Stimulated activated CD4-positive, alpha-beta T cell treated with anti-CD3 and anti-CD28 coated beads, Interleukin-1b, Interleukin-23, amount 100 ng/mL, for 24 hours (primary cell): Measurements from ENCODE around the gene KMT2E.
"Not testable (repeated sequence)": the region's sequence is repeated elsewhere in the genome, so short reads cannot be mapped to it uniquely, and the experiment has no call there.

Experiments used
- DNase-seq, 4 experiments: peaks; one replicate each; pipeline ENCODE4 v3.0.0-alpha.2; 2020; ENCODE audit warnings: low read depth in 4 of 4, low spot score in 1 of 4

The KMT2E gene

DNA sequence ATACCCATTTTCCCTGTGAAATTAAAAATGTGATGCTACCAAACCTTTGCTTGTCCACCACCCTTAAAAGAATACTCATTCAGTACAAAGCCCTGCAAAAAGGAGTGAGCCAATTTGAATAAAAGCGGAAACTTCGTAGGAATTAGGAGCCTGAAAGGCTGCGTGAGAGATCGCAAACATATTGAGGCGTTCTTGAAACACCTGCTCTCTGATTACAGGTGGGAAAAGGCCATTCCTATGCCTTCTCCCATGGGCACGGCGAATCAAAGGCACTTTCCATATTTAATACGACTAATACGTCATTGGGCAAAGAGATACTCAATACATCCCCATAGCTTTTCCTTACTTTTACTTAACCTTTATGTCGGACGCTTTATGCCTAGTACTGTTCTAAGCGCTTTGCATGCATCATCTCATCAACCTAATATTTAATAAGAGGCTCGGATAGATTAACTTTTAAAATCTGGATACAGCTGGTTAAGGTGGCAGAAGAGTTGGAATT, 30.9 kb upstream of the KMT2E start:
- DNase-seq = no peak

DNA sequence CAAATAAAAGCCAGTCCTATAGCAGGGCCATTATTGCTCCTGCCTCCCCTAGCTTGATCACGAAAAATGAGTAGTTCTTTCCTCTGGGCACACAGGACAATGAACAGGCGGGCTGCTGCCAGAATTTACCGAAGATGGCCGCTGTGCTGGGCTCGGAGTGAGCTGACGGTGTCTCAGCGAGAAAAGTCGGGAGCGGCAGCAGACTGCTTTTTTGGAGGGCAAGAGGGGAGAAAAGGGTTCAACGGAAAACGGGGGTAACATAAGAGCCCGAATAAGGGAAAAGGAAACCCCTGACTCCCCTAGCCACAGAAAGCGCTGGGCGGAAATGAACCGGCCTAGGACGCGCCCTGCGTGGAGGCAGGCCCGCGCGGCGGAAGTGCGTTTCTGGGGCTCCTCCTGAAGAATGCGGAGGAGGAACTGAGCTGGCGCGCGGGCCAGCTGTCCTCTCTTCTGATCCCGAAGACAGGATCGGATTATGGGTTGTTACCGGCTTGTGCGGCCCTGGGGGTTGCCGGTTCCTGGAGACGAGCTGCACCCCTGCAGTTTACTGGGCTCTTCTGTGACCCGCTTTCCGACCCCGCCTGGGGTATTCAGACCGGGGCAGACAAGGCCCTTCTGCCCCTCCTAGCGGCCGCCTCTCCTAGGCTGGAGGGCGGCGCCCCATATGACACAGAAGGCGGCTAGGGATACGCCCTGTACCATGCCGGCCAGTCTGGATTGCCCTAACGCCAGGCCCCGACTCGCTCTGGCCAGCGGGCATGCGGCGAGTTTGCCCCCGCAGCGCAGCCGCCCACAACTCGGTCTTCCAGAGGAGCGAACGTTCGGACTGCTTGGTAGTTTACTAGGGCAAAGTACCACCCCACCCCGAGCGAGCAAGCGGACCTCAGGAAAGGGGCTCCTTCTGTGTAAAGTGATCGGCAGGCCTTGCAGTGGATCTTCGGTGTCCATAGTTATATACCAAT, 30.1 kb upstream of the KMT2E start:
- peak; percentile 58 to 77 (median 70) for DNase-seq

DNA sequence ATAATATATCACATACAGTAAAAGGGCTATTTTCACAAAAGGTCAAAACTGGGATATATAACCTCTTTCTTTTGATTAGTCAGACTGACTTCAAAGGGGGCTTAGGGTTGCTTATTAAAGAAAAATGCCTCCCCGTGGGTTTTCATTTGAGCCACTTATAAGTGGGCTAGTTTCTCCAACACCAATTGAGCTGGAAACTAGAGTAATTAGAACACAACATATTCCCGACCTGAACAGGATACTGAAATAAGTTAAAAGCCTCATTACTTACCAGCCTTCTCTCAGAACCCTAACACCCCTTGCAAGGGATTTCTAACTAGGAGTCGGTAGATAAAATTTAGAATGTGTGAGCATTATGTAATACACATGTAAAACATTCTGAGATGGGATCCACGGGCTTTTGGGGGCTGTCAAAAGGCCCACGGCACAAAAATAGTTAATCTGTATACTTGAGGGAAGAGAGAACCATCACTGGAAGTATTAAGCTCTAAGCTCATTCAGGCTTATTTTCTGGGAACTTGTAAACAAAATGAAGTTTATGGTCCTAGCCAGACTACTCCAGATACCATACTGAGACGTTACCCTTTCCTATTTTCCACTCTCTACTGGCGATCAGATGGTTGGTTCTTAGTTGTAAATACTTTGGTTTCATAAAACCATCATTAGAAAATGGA, 29.3 kb upstream of the KMT2E start:
- no peak for DNase-seq

DNA sequence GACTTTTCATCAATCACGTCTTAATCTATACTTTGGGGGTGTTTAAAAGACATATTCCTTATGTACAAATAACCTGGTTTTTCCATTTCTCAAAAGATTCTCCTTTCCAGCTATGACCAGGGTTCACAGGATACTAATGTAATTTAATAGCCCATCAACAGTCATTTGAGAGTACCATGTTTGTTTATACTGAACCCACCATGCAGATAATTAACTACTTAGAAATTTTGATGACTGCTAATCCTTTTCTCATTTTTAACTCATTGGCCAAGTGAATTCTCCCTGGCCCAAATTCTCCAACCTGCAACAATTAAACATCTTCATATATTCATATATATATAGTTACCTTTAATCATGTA, 28.8 kb upstream of the KMT2E start:
- no peak for DNase-seq

DNA sequence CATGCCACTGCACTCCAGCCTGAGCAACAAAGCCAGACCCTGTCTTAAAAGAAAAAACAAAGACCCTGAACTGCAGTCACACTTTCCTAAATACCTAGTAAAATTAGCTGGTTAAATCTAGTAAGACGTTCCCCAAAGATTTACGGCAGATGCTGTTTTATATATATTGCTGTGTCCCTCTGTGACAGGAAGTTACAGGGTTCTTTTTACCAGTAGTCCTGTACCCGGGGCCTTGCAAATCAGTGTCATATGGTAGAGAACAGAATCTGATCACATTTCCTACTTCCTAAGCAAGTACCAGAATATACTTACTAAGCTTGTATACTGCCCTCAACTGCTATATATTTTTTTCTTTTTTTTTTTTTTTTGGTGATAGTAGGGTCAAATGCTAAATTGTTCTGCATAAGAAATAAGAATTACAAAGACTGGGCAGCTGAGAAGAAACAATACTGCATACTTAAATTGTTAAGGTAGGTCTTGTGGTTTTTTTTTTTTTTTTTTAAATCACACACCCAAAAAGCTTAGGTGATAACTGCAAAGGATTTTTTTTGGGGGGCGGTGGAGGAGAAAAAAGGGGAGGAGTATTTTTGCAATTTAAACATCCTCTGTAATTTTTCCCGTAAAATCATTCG, 27.3 kb upstream of the KMT2E start:
- DNase-seq = no peak

DNA sequence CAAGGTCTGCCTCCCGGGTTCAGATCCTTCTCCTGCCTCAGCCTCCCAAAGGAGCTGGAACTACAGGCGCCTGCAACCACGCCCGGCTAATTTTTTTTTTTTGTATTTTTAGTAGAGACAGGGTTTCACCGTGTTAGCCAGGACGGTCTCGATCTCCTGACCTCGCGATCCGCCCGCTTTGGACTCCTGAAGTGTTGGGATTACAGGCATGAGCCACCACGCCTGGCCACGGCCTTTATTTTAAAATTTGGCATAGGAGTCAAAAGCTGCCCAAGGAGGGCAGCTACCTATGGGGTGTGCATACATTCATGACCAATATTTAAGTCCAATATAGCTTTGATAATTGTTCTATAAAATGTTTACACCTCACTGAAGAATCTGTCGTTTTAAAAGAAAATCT, 26.6 kb upstream of the KMT2E start:
- not testable (repeated sequence) for DNase-seq

DNA sequence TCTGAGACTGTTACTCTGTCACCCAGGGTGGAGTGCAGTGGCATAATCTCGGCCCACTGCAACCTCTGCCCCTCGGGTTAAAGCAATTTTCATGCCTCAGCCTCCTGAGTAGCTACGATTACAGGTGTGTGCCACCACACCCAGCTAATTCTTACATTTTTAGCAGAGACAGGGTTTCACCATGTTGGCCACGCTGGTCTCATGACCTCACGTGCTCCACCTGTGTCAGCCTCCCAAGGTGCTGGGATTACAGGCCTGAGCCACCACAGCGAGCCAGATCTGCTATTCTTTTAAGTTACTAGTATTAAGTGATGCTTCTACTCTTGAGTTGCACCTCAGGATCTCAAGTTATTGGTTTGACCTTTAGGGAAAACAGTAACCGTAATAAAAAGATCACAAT, 23.0 kb upstream of the KMT2E start:
- no peak for DNase-seq

DNA sequence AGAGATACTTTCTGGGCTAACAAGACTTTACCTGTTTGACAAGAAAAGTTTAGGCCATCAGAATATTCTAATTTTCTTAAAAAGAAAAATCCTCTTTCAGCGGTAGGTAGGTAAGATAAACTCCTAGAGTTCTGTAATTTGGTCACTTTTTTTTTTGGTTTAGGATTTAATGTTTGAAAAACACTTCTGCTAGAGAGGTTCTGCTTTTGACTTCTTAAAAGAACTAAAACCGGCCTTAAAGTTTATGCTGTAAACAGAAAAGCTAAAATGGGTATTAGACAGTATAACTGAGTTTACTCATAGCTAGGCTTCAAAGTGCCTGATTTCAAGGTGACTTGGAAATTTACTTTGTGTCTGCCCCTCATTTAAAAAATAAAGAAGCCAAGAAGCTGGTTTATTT, 21.7 kb upstream of the KMT2E start:
- DNase-seq = no peak

DNA sequence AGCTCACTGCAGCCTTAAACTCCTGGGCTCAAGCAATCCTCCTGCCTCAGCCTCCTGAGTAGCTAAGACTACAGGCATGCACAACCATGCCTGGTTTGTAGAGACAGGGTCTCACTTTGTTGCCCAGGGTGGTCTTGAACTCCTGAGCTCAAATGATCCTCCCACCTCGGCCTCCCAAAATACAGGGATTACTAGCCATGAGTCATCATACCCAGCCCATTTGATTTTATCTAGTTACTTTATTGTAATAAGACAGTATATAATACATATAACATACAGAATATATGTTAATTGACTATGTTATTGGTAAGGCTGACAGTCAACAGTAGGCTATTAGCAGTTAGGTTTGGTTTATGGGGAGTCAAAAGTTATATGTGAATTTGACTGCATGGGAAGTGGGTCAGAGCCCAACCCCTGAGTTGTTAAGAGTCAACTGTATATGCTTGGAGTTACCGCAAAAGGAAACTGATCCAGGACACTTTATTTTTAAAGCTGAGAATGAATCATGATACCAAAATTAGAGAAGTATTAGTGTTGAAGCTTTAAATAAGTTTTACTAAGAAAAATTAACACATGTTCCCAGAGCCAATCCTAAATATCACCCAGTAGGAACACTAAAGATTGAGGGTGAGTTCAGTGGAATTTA, 20.7 kb upstream of the KMT2E start:
- DNase-seq = no peak

DNA sequence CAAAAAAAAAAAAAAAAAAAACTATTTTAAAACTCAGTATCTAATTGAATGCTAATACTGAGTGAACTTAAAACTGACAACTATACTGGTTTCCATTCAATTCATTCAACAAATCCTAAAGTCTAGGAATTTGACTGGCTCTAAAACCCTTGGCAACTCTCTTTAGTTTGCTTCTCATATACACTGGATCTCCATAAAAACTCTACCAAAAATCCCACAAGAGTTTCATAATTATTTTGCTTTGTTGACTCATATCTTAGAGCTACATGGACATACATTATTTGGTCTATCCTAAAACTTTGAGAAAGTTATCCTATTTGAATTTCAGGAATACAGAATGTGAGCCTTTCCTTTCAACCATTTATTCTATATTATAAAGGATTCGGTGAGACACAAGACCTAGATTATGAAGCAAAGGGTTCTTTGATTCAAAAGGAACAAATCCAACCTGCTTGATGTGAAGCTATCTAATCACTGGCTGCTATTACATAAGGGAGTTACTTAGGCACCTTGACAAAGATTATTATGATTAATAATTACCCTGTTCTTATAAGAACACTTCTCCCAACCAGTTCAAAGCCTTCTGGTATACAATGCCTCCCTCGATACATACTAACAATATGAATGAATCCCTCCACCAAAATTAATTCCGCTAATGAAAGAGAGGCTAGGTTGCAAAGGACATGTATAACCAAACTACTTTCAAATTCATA, 15.8 kb upstream of the KMT2E start:
- DNase-seq = no peak

DNA sequence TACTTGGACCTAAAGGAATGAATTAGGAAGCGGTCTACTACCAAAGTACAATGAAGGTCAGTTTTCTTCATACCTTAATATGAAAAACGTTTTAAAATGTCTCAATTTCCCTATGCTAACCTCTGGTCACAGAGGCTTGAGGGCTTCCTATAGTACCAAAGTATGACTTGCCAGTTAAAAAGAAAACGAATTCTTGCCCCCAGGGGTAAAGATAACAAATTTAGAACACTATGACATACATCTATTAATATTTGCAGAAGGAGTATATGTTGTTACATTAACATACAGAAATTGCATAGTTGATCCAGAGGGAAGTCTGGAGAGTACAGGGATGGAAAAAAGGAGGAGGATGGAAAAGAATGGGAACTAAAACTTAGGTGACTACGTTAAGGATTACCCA, 13.8 kb upstream of the KMT2E start:
- no peak for DNase-seq

DNA sequence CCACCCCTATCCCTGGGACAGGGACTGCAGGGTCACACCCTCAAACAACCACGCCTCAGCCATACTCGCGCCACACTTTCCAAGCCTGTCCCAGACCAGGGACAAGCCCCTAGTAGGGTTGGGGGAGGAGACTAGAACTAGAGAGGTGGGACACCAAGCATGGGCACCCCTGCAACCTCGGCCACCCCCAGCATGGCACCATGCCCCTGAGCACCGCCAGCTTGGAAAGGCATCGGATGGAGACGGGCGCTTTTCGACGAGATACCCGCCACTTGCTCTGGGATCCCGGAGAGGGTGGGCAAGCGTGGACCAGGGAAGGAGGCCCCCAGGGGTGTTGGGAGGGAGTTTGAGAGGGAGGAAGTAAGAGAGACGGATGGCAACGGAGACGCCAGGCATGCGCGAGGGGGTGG, 13.1 kb upstream of the KMT2E start:
- no peak for DNase-seq

DNA sequence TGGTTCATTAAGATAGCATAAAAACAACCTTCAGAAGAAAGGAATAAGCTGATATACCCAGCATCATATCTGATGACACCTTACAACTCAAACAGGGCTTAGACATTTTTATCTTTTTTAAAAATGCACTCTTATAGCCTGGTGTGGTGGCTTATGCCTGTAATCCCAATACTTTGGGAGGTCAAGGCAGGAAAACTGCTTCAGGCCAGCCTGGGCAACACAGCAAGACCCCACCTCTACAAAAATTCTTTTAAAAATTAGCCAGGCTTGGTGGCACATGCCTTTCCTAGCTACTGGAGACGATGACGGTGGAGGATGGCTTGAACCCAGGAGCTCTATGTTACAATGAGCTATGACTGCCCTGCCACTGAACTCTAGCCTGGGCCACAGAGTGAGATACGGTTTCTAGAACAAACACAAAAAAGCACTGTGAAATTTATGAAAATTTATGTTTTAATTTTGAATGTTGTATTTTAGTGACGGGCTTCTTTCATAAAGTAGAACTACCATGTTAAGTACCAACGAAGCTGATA, 12.3 kb upstream of the KMT2E start:
- DNase-seq = no peak

DNA sequence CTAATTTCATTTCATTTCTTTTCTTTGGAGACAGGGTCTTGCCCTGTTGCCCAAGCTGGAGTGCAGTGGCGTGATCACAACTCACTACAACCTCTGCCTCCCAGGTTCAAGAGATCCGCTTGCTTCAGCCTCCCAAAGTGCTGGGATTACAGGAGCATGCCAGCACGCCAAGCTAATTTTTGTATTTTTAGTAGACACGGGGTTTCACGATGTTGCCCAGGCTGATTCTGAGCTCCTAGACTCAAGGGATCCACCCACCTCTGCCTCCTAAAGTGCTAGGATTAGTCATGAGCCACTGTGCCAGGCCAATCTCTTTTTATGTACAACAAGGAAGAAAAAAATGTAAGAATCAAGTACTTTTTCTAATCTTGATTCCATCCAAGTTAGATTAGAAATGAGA, 10.7 kb upstream of the KMT2E start:
- DNase-seq = no peak

DNA sequence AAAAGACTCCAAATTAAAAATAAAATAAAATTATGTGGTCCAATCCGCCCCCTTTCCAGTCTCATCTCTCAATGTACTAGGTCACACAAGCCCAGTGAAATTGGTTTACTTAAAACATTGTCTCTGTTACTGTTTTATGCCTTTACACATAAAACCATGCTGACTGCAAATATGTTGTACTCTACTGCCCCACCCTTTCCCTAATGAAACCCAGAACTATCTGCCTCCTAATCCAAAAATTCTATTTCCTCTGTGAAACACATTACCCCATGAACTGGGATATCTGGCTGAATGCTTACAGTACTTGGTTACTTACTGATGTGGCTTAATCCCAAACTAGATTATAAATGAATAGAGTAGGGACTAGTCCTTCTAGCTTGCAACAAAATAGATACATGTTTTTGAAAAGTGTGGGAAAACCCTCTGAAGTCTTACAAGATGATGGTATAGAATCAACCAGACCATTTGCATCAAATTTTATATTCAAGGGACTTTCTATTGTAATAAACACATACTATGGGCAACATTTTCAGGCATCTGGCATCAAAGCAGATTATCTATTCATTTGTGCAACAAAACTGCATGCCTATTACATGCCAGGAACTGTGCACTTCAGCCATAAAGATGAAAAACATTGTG, 10.0 kb upstream of the KMT2E start:
- no peak for DNase-seq

DNA sequence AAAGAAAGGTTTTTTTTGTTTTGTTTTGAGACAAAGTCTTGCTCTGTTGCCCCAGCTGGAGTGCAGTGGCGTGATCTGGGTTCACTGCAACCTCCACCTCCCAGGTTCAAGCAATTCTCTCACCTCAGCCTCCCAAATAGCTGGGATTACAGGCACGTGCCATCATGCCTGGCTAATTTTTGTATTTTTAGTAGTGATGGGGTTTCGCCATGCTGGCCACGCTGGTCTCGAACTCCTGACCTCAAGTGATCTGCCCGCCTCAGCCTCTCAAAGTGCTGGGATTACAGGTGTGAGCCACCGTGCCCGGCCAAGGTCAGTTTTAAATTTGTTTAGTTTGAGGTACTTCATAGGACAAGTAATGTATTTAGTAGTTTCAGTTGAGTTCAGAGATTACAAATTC, 9.0 kb upstream of the KMT2E start:
- not testable (repeated sequence) for DNase-seq

DNA sequence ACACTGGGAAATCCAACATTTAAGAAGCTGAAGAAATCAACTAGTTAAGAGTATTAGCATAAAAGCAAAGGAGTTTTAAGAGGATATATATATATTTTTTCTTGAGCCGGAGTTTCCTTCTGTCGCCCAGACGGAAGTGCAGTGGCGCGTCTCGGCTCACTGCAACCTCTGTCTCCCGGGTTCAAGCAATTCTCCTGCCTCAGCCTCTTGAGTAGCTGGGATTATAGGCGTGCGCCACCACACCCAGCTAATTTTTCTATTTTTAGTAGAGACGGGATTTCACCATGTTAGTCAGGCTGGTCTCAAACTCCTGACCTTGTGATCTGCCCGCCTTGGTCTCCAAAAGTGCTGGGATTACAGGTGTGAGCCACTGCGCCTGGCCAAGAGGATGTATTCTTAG, 8.5 kb upstream of the KMT2E start:
- not testable (repeated sequence) for DNase-seq

DNA sequence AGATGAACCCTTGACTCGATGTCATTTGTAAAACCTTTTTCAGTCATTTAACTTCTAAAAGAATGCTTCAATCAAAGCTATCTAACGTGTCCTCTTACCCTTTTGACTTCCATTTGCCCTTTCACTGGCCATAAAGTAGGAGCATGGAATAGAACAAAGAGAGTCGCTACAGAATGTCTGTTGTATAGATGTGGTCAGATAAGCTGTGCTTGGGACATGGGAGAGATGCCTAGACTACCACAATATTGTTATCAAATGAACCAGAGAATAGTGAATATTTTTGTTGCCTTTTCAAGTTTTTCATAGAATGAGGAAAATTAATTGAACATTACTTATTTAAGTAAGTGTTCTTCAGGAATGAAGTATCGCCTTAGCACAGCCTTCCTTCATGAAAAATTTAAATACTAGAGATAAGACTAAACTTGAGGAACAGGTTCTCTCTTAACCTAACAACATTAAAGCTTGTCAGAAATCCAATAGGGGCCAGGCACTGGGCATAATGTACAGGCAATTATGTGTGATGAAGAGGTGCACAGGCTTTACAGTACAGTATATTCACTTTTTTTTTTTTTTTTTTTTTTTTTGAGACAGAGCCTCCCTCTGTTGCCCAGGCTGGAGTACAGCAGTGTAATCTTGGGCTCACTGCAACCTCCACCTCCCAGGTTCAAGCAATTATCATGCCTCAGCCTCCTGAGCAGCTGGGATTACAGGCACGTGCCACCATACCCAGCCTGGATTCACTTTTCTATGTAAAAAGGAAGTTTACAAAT, 7.5 kb upstream of the KMT2E start:
- DNase-seq = no peak

DNA sequence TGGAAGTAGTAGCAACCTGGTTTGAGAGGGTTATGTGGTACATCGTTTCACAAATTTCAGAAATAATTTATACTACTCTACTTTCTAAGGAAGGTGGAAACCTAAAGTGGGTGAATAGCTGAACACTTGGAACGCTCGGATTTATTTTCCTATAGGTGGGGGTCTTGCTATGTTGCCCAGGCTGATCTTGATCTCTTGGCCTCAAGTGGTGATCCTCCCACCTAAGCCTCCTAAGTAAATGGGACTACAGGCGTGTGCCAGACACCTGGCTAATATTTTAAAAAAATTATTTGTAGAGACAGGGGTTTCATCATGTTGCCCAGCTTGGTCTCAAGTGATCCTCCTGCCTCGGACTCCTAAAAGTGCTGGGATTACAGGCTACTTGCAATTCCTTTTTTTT, 6.7 kb upstream of the KMT2E start:
- DNase-seq = no peak
